Osteoblast (primary cell): ENCODE data around the gene ZNF605. TPM values are rescaled to one million over a fixed set of nuclear protein-coding genes. Genes with fewer than 3 reads are reported as not detected.
"Not testable (repeated sequence)": the region's sequence is repeated elsewhere in the genome, so short reads cannot be mapped to it uniquely, and the experiment has no call there.

Experiments used
- DNase-seq: peaks from one replicate; pipeline ENCODE4 v3.0.0; 2011; ENCODE audit warnings: low spot score, mixed read lengths; ENCODE audit not compliant: insufficient read length; ENCODE audit errors: missing footprints
- H2AFZ ChIP-seq: 2 replicates; pipeline ENCODE4 v1.6.0; 2011; ENCODE audit warnings: mild to moderate bottlenecking, low read length
- H3K27ac ChIP-seq: 2 replicates; pipeline ENCODE4 v1.5.1; 2011; ENCODE audit warnings: mild to moderate bottlenecking, low read depth, low read length, moderate library complexity
- H3K27me3 ChIP-seq: 2 replicates; pipeline ENCODE4 v1.6.0; 2012; ENCODE audit warnings: mild to moderate bottlenecking, control low read depth, inconsistent platforms, low read length, moderate library complexity; ENCODE audit not compliant: insufficient read depth
- H3K36me3 ChIP-seq: 2 replicates; pipeline ENCODE4 v1.5.1; 2011; ENCODE audit warnings: mild to moderate bottlenecking, low read length, control low read depth, moderate library complexity; ENCODE audit not compliant: insufficient read depth
- H3K4me1 ChIP-seq: 2 replicates; pipeline ENCODE4 v1.5.1; 2011; ENCODE audit warnings: mild to moderate bottlenecking, low read length, control low read depth, moderate library complexity; ENCODE audit not compliant: insufficient read depth
- H3K4me2 ChIP-seq: 2 replicates; pipeline ENCODE4 v1.6.0; 2011; ENCODE audit warnings: mild to moderate bottlenecking, low read length; ENCODE audit not compliant: insufficient read depth
- H3K4me3 ChIP-seq: fragments of 200-600 bp; sonication (generic); 3 replicates; pipeline ENCODE4 v1.5.1; 2012; ENCODE audit warnings: mild to moderate bottlenecking, low read length, inconsistent platforms; ENCODE audit not compliant: insufficient read depth
- H3K79me2 ChIP-seq: 2 replicates; pipeline ENCODE4 v1.6.0; 2012; ENCODE audit warnings: mild to moderate bottlenecking, low read length, control low read depth, inconsistent platforms; ENCODE audit not compliant: insufficient read depth
- H3K9me3 ChIP-seq: 2 replicates; pipeline ENCODE4 v1.5.1; 2011; ENCODE audit warnings: low read depth, low read length, control low read depth
- H4K20me1 ChIP-seq: 2 replicates; pipeline ENCODE4 v1.6.0; 2012; ENCODE audit warnings: mild to moderate bottlenecking, low read length, control low read depth; ENCODE audit not compliant: insufficient read depth
- total RNA-seq: library from RNA; depleted of rRNA; stranded (reverse); fragments of >200 nt; gene quantifications from 2 replicates; pipeline ENCODE4 v1.2.3, GENCODE V29; 2012
- TF ChIP-seq, protein P1 (sequence below): IDR thresholded peaks from 2 replicates; pipeline ENCODE4 v1.5.1; 2011; ENCODE audit warnings: mild to moderate bottlenecking, low read depth, low read length, moderate library complexity; ENCODE audit errors: extremely low read depth

ZNF605 gene
- total RNA-seq, 1 donor: 10.9 TPM

DNA sequence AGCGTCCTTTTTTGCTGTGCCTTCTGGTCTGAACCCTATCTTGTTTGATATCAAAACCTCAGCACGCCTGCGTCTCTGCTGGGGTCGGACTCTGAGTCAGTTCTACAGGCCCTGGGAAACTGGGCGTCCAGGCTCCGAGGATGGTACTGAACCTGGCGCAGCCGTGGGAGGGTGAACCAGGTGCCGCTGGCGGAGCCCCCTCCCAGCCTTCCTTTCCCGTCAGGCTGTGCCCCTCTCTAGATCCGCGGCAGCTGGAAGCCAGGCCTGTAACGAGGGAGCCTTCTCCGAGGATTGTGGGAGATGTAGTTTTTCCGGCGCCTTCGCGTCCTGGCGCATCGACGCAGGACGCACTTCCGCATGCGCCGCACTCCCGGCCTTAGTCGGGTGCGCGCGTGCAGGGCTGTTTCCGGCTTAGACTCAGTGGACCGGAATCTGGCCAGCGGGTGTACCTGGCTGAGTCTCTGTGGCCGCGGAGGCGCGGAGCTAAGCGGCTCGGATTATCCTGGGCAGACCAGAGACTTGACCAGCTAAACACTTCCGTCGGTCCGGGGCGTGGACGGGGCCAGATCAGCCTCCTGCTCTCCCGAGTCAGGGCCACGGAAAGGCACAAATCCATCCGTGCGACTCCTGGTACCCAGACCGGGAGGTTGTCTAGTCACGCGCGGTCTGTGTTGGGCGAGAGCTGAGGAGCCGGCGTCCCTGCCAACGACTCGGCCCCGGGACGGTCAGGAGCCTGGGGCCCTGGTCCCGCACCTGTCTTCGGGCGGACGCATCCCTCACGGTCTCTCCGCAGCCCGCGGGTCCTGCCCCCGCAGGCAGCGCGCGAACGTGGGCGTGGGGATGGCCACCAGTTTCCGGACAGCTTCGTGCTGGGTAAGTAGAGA, 30.1 kb upstream of the ZNF605 start, which contains the start of gene ZNF26:
ZNF26 (plus strand) TSS at position 367 of the 884 bp plus-strand sequence; CDS start at position 841, 474 bp downstream.
- H4K20me1 ChIP-seq: peaks cover 4% of the 10 kb centered on the region
- peaks cover 7% of the 10 kb centered on the region for H3K4me1 ChIP-seq
- H3K79me2 ChIP-seq: peaks cover 51% of the 10 kb centered on the region
- peak within 1 kb of the TSS; percentile 99 for H3K4me3 ChIP-seq
- no peaks in the 10 kb centered on the region for H3K9me3 ChIP-seq
- peak; percentile 97 for DNase-seq
- H2AFZ ChIP-seq: peak within 1 kb of the TSS; percentile 93
- TF ChIP-seq, protein P1, sequence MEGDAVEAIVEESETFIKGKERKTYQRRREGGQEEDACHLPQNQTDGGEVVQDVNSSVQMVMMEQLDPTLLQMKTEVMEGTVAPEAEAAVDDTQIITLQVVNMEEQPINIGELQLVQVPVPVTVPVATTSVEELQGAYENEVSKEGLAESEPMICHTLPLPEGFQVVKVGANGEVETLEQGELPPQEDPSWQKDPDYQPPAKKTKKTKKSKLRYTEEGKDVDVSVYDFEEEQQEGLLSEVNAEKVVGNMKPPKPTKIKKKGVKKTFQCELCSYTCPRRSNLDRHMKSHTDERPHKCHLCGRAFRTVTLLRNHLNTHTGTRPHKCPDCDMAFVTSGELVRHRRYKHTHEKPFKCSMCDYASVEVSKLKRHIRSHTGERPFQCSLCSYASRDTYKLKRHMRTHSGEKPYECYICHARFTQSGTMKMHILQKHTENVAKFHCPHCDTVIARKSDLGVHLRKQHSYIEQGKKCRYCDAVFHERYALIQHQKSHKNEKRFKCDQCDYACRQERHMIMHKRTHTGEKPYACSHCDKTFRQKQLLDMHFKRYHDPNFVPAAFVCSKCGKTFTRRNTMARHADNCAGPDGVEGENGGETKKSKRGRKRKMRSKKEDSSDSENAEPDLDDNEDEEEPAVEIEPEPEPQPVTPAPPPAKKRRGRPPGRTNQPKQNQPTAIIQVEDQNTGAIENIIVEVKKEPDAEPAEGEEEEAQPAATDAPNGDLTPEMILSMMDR: no peak
- peaks cover 2% of the 10 kb centered on the region for H3K36me3 ChIP-seq
- H3K27ac ChIP-seq: peak within 1 kb of the TSS; percentile 57
- peak within 1 kb of the TSS; percentile 97 for H3K4me2 ChIP-seq
- H3K27me3 ChIP-seq: no peaks in the 10 kb centered on the region

DNA sequence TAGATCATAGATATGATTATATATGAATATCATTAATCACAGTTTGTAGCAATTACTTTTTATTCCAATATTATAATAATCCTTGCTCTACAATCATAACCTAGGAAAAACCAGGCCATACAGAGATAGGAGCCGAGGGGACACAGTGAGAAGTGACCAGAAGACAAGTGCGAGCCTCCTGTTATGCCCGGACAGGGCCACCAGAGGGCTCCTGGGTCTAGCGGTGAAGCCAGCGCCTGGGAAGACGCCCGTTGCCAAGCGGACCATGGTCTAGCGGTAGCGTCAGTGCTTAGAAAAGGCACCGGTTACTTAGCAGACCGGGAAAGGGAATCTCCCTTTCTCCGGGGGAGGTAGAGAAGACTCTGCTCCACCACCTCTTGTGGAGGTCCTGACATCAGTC, 20.8 kb upstream of the ZNF605 start:
- H3K4me3 ChIP-seq, H3K27me3 ChIP-seq, H3K4me1 ChIP-seq, H3K27ac ChIP-seq, H4K20me1 ChIP-seq, DNase-seq, H3K4me2 ChIP-seq, H3K79me2 ChIP-seq, H3K36me3 ChIP-seq, H3K9me3 ChIP-seq, H2AFZ ChIP-seq: not testable (repeated sequence)
- TF ChIP-seq, protein P1: peak; percentile 6

DNA sequence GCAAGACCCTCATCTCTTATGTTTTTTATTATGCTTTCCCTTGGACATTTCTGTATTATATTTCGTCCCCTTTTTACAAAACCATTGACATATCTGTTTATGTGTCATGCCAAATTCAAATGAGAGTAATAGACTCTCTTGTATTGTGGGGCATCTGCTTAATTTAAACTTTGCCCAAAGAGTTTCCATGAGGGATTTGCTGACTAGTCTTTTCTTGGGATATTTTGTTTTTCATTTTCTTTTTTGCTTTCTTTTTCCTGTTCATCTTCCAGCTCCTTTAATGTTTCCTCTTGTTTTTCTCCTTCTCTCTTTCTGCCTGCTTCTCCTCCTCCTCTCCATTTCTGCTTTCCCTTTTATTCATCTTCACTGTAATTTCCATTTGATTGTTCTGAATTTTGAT, 16.3 kb upstream of the ZNF605 start:
- H3K36me3 ChIP-seq: no peaks in the 10 kb centered on the region
- H2AFZ ChIP-seq: no peak overlapping the region
- no peak for DNase-seq
- no peaks in the 10 kb centered on the region for H3K9me3 ChIP-seq
- TF ChIP-seq, protein P1: no peak
- H3K4me2 ChIP-seq: no peak overlapping the region
- no peaks in the 10 kb centered on the region for H3K27me3 ChIP-seq
- H4K20me1 ChIP-seq: no peaks in the 10 kb centered on the region
- H3K4me1 ChIP-seq: no peaks in the 10 kb centered on the region
- no peak overlapping the region for H3K4me3 ChIP-seq
- H3K27ac ChIP-seq: no peak overlapping the region
- H3K79me2 ChIP-seq: no peaks in the 10 kb centered on the region

DNA sequence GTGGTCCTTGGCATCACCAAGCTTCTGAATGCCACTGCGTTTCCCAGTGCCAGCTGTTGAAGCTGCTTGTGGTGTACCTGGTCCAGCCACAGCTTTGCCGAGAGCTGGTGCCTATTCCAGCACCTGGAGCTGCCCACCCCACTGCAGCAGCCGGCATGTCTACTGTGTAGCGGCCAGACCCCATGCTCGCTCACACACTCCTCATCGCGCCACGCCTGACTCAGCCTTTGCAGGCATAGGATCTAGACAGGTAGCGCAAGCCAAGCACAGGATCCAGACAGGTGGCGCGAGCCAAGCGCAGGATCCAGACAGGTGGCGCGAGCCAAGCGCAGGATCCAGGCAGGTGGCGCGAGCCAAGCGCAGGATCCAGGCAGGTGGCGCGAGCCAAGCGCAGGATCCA, 11.6 kb upstream of the ZNF605 start:
- H3K36me3 ChIP-seq: no peaks in the 10 kb centered on the region
- no peak overlapping the region for H3K4me2 ChIP-seq
- TF ChIP-seq, protein P1: no peak
- no peak overlapping the region for H2AFZ ChIP-seq
- H3K79me2 ChIP-seq: no peaks in the 10 kb centered on the region
- H3K4me3 ChIP-seq: no peak overlapping the region
- no peak overlapping the region for H3K27ac ChIP-seq
- H4K20me1 ChIP-seq: no peaks in the 10 kb centered on the region
- DNase-seq: peak; percentile 14
- H3K4me1 ChIP-seq: no peaks in the 10 kb centered on the region
- H3K9me3 ChIP-seq: no peaks in the 10 kb centered on the region
- H3K27me3 ChIP-seq: no peaks in the 10 kb centered on the region
